MV-4-11 (cell line): Measurements from ENCODE around the gene FLT3LG.

ENCODE experiments used
- DNase-seq: peaks from one replicate; lab custom pipeline; 2025; lab: John Stamatoyannopoulos, UW

The FLT3LG gene

GRCh38 chr19:49518033-49518432, 44.0 kb downstream of the FLT3LG start:
- DNase-seq: no peak

DNA sequence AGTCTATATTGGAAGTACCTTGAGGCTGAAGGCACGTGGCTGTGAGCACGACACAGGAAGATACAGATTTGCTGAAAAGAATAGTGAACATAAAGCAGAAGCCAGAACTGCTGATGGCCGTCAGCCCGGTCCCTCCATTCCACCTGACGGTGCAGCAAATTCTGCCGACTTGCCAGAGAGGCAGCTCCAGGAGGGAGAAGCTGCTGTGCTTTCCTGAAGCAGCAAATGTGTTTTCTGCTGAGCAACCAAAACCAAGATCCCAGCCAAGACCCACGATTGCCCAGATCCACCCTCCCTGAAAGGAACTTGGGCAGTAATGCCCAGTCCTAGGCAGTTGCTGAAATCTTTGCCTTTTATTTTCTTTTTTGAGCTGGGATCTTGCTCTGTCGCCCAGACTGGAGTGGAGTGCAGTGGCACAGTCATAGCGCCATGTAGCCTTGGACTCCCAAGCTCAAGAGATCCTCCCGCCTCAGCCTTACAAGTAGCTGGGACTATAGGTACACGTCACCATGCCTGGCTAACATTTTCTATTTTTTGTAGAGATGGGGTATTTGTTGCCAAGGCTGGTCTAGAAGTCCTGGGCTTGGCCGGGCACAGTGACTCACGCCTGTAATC, 46.8 kb downstream of the FLT3LG start:
- no peak for DNase-seq

DNA sequence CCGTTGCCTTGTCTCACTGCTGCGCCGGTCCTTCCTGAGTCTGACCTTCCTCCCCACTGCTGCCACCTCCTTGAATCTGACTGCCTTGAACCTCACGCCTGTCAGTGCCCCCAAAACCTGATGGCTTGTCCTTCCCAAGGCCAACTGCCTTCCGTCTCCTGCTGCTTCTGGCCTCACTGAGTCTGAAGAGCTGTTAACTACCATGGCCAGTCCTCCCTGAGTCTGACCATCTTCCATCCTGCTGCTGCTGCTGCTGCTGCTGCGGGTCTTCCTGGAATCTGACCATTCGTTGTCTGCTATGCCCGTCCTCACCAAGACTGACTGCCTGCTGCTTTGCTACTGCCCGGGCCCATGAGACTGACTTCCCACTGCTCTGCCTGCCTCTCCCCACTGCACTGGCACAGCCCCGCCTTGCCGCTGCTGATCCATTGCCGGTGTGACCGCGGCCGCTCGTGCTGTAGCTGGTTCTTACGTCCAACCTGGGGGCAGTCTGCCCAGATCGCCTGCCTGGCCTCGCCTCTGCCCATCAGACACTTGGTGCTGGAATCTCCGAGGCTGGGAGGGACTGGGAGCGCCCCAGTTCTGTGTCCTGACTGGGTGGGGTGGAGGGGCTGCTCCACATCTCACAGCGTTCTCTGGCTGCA, 50.9 kb downstream of the FLT3LG start:
- no peak for DNase-seq

DNA sequence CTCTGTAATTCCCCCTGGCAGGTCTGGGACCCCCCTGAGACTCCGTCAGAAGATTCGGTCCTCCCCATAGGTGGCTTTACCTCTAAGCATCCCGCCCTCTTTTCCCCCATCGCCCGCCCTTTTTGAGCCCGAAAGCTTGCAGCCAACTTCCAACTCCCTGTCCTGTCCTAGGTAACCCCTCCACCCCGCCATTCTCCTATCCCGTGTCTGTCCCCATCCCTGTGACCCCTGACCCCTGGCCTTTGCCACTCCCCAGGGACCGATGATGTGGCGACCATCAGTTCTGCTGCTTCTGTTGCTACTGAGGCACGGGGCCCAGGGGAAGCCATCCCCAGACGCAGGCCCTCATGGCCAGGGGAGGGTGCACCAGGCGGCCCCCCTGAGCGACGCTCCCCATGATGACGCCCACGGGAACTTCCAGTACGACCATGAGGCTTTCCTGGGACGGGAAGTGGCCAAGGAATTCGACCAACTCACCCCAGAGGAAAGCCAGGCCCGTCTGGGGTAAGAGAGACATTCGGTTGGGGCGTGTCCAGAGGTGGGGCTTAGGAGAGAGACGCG, 54.3 kb downstream of the FLT3LG start:
- DNase-seq: no peak

GRCh38 chr19:49530708-49531107, 56.7 kb downstream of the FLT3LG start:
- no peak for DNase-seq

DNA sequence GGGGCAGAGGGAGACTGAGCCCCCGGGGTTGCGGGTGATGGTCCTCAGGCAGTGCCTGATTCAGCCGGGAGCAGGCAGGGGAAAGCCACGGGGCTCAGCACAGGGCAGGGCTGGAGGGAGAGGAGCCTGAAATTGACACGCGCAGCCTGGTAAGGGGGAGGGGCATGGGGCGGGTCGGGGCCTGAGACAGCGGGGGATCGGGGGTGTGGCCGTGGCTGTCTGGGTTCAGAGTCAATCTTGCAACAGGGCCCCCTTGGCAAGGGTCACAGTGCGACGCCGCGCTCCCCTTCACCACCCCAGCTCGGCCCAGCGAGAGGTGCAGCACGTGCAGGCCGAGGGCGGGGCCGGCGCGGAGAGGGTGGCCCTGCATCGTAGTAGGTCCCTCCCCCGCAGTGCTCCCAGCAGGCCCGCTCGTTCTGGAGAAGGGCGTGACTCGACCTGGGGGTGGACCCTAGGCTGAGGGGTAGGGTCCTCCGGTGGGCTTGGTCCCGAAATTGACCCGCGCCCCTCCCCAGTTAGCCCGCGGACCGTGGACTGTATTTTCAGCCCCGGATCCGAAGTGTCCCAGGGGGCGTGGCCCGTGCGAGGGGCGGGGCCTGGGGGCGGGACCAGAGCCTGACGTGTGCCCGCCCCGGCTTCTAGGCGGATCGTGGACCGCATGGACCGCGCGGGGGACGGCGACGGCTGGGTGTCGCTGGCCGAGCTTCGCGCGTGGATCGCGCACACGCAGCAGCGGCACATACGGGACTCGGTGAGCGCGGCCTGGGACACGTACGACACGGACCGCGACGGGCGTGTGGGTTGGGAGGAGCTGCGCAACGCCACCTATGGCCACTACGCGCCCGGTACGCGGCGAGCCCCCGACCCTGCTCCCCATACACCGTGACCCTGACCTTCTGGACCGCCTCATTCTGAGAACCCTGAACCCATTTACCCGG, 59.8 kb downstream of the FLT3LG start:
- peak; percentile 83 for DNase-seq

GRCh38 chr19:49534632-49535385, 60.8 kb downstream of the FLT3LG start:
- DNase-seq: peak; percentile 45
